ENCODE measurements around the gene PKP2. TPM values are rescaled to one million over a fixed set of nuclear protein-coding genes. Genes with fewer than 3 reads are reported as not detected.

The PKP2 gene
- total and polyA plus RNA-seq, 2 donors (not counting 3 experiments of a cell fraction or from before 2014, with no cell fraction given), result 1.4 to 6.5 TPM

DNA sequence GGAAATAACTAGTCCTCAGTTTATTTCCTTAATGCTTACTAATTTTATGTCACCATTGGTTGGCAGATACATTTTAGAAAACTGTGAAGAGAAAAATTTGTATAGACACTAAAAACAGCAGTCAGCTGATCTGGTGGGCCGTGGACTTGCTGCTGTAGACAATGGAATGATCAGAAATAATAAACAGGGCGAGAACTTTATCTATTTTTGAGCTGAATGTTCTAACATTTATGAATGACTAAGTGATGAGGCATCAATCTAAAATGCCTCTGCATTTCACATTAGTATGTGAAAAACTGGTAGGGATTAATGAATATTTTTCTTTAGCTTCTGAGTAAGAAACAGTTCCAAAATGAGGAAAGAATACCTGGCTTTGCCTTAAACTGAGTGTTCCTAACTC, 24.8 kb upstream of the PKP2 start:
- CTCF ChIA-PET, result interaction anchor here (5.3 kb wide), 1 partner anchor 165 kb away, joined by 87 read pairs; the partner anchor contains the start of gene YARS2
- peak overlapping the region; percentile 8 for H3K9ac ChIP-seq (replicated peaks; ENCODE audit: extremely low read depth, insufficient read depth, low read length)

DNA sequence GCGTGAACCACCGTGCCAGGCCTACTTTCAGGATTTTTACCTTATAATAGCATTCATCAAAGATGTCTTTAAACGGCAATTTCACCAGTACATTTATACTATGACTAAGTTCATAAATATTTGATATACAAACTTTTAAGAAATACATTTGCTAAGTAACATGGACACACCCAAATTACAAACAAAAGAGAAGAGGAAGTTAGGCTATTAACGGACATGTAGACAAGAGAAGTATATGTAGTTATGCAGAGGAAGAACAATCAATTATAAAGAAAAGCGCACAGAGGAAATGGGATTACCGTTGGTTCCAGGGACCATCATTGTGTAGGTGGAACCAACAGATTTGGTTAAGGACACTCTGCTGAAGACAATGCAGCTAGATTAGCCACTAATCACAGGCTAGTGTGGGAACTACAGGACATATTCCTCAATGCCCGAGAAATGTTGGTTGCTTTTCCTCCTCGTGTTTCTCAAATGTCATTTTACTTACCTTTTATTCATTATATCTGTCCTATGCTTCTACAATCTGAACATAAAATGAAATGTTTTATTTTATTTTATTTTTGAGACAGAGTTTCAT, 24.0 kb upstream of the PKP2 start:
- H3K4me1 ChIP-seq (ENCODE audit: control insufficient read depth, extremely low read depth, insufficient read depth, low read length), result peaks cover 23% of the 10 kb centered on the region
- H3K9me1 ChIP-seq (replicated peaks; ENCODE audit: control insufficient read depth, extremely low read depth, insufficient read depth, low read length), result no peaks in the 10 kb centered on the region
- ChIA-PET POLR2A (no interaction called here), CTCF (interaction anchor here (1.6 to 5.3 kb wide), 4 partner anchors 24 to 164 kb away, joined by 4 to 87 read pairs (median 9); partner anchors contain the start of genes PKP2 and YARS2)
- no peaks in the 10 kb centered on the region for H3K27me3 ChIP-seq (ENCODE audit: control insufficient read depth in 2 of 2, insufficient read depth in 2 of 2, low read length in 2 of 2)
- H4K20me1 ChIP-seq (replicated peaks; ENCODE audit: control insufficient read depth, extremely low read depth, insufficient read depth, low read length), result no peaks in the 10 kb centered on the region
- H3K4me2 ChIP-seq (ENCODE audit: insufficient read depth, low read length), result no peak overlapping the region
- no peaks in the 10 kb centered on the region for H3K36me3 ChIP-seq (ENCODE audit: control insufficient read depth in 2 of 2, extremely low read depth in 1 of 2, insufficient read depth in 2 of 2, low read length in 2 of 2)
- intact Hi-C loops (cut with micrococcal nuclease), result no loop called here
- TF ChIP-seq EZH2 (IDR thresholded peaks at IDR 0.05; ENCODE audit: borderline replicate concordance, low read depth, low read length, severe bottlenecking), result no peak
- no peak for TF ChIP-seq GATA2 (IDR thresholded peaks at IDR 0.05; ENCODE audit: insufficient read depth, insufficient read length, low read depth, low read length)
- TF ChIP-seq, protein P1, sequence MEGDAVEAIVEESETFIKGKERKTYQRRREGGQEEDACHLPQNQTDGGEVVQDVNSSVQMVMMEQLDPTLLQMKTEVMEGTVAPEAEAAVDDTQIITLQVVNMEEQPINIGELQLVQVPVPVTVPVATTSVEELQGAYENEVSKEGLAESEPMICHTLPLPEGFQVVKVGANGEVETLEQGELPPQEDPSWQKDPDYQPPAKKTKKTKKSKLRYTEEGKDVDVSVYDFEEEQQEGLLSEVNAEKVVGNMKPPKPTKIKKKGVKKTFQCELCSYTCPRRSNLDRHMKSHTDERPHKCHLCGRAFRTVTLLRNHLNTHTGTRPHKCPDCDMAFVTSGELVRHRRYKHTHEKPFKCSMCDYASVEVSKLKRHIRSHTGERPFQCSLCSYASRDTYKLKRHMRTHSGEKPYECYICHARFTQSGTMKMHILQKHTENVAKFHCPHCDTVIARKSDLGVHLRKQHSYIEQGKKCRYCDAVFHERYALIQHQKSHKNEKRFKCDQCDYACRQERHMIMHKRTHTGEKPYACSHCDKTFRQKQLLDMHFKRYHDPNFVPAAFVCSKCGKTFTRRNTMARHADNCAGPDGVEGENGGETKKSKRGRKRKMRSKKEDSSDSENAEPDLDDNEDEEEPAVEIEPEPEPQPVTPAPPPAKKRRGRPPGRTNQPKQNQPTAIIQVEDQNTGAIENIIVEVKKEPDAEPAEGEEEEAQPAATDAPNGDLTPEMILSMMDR (IDR thresholded peaks at IDR 0.05; ENCODE audit: extremely low read depth in 1 of 2, insufficient read depth in 1 of 2, low read depth in 1 of 2, low read length in 2 of 2), result no peak
- TF ChIP-seq, protein P2, sequence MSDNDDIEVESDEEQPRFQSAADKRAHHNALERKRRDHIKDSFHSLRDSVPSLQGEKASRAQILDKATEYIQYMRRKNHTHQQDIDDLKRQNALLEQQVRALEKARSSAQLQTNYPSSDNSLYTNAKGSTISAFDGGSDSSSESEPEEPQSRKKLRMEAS (IDR thresholded peaks at IDR 0.05; ENCODE audit: insufficient read depth, insufficient read length), result no peak
- TF ChIP-seq JUN (IDR thresholded peaks at IDR 0.05; ENCODE audit: borderline replicate concordance, insufficient read depth, insufficient read length, low read depth), result no peak
- TF ChIP-seq MYC (IDR thresholded peaks at IDR 0.05; ENCODE audit: low read depth, low read length), result no peak
- no peak for TF ChIP-seq POLR2A (IDR thresholded peaks at IDR 0.05; ENCODE audit: low read depth, low read length)
- TF ChIP-seq POLR2AphosphoS5 (IDR thresholded peaks at IDR 0.05; ENCODE audit: insufficient read depth, low read depth, low read length), result no peak
- TF ChIP-seq FOS (IDR thresholded peaks at IDR 0.05; ENCODE audit: borderline replicate concordance, insufficient read depth, low read length), result no peak
- H3K9ac ChIP-seq (replicated peaks; ENCODE audit: extremely low read depth, insufficient read depth, low read length), result no peak overlapping the region
- FAIRE-seq, result no peak
- dilution Hi-C loops (cut with MboI; ENCODE audit: extremely low pct_ligation_motif_present, low sequenced_read_pairs), result no loop called here
- no peaks in the 10 kb centered on the region for H3K9me3 ChIP-seq (replicated peaks; ENCODE audit: control insufficient read depth, insufficient read depth, low read length)
- peak overlapping the region; percentile 51 for H3K27ac ChIP-seq (ENCODE audit: insufficient read depth, low read depth, low read length)
- no peak overlapping the region for H3K4me3 ChIP-seq (replicated peaks in 1 of 3; ENCODE audit: insufficient read depth in 1 of 3, low read depth in 1 of 3, low read length in 3 of 3)
- peak overlapping the region; percentile 39 for H2AFZ ChIP-seq (ENCODE audit: low read depth, low read length)
- DNase-seq (ENCODE audit: low read depth, low spot score), result peak; percentile 17
- BruUV-seq (replicated peaks), result no TSS peak
- no peaks in the 10 kb centered on the region for H3K79me2 ChIP-seq (ENCODE audit: control insufficient read depth, insufficient read depth, low read length)

More for the DNA sequence above, 24.8 kb upstream of the PKP2 start:
- POLR2A ChIA-PET, result no interaction called here
- no peak overlapping the region for H3K4me3 ChIP-seq (replicated peaks in 1 of 3; ENCODE audit: insufficient read depth in 1 of 3, low read depth in 1 of 3, low read length in 3 of 3)
- no peaks in the 10 kb centered on the region for H3K9me3 ChIP-seq (replicated peaks; ENCODE audit: control insufficient read depth, insufficient read depth, low read length)
- DNase-seq (ENCODE audit: low read depth, low spot score) (peak; percentile 42), FAIRE-seq (peak; percentile 71)
- H3K9me1 ChIP-seq (replicated peaks; ENCODE audit: control insufficient read depth, extremely low read depth, insufficient read depth, low read length), result no peaks in the 10 kb centered on the region
- H3K27me3 ChIP-seq (ENCODE audit: control insufficient read depth in 2 of 2, insufficient read depth in 2 of 2, low read length in 2 of 2), result no peaks in the 10 kb centered on the region
- peaks cover 23% of the 10 kb centered on the region for H3K4me1 ChIP-seq (ENCODE audit: control insufficient read depth, extremely low read depth, insufficient read depth, low read length)
- TF ChIP-seq FOS (IDR thresholded peaks at IDR 0.05; ENCODE audit: borderline replicate concordance, insufficient read depth, low read length) (peak; percentile 87), EZH2 (IDR thresholded peaks at IDR 0.05; ENCODE audit: borderline replicate concordance, low read depth, low read length, severe bottlenecking) (no peak), JUN (IDR thresholded peaks at IDR 0.05; ENCODE audit: borderline replicate concordance, insufficient read depth, insufficient read length, low read depth) (no peak), POLR2A (IDR thresholded peaks at IDR 0.05; ENCODE audit: low read depth, low read length) (no peak)
- TF ChIP-seq, protein P2 (IDR thresholded peaks at IDR 0.05; ENCODE audit: insufficient read depth, insufficient read length), result no peak
- H4K20me1 ChIP-seq (replicated peaks; ENCODE audit: control insufficient read depth, extremely low read depth, insufficient read depth, low read length), result no peaks in the 10 kb centered on the region
- peak overlapping the region; percentile 6 for H2AFZ ChIP-seq (ENCODE audit: low read depth, low read length)
- H3K4me2 ChIP-seq (ENCODE audit: insufficient read depth, low read length), result peak overlapping the region; percentile 22
- dilution Hi-C loops (cut with MboI; ENCODE audit: extremely low pct_ligation_motif_present, low sequenced_read_pairs), result no loop called here
- no TSS peak for BruUV-seq (replicated peaks)
- peak overlapping the region; percentile 51 for H3K27ac ChIP-seq (ENCODE audit: insufficient read depth, low read depth, low read length)
- no peaks in the 10 kb centered on the region for H3K36me3 ChIP-seq (ENCODE audit: control insufficient read depth in 2 of 2, extremely low read depth in 1 of 2, insufficient read depth in 2 of 2, low read length in 2 of 2)
- no peaks in the 10 kb centered on the region for H3K79me2 ChIP-seq (ENCODE audit: control insufficient read depth, insufficient read depth, low read length)
- intact Hi-C loops (cut with micrococcal nuclease), result no loop called here
